ENCODE measurements around the gene UBTD1.

GRCh38 chr10:97468162-97468561 is 30.6 kb upstream of the UBTD1 start:
- TF ChIP-seq GATA3 (IDR thresholded peaks at IDR 0.05; ENCODE audit: low read depth, low read length) (no peak), GATA2 (IDR thresholded peaks at IDR 0.05; ENCODE audit: low read depth, low read length) (no peak)

Data from SH-SY5Y (cell line).